HG03108 (cell line): ENCODE results near the gene NUMBL.
"Not testable (repeated sequence)": the region's sequence is repeated elsewhere in the genome, so short reads cannot be mapped to it uniquely, and the experiment has no call there.

Experiments
- ATAC-seq: cut with Tn5 transposase; IDR thresholded peaks from one replicate; pipeline ENCODE4 v1.9.1; 2021; ENCODE audit warnings: moderate library complexity; ENCODE audit not compliant: unreplicated experiment

Gene NUMBL

GRCh38 chr19:40633207-40633606 is 57.2 kb downstream of the NUMBL start:
- no peak for ATAC-seq

GRCh38 chr19:40632311-40633036 is 58.0 kb downstream of the NUMBL start:
- no peak for ATAC-seq

- ATAC-seq: no peak
Observed at GRCh38 chr19:40630571-40631160, 59.8 kb downstream of the NUMBL start.

GRCh38 chr19:40629346-40629745 is 61.1 kb downstream of the NUMBL start:
- no peak for ATAC-seq

- ATAC-seq: no peak
Observed at GRCh38 chr19:40627486-40628279, 62.8 kb downstream of the NUMBL start.

GRCh38 chr19:40626918-40627317 is 63.5 kb downstream of the NUMBL start:
- no peak for ATAC-seq

- no peak for ATAC-seq
Observed at GRCh38 chr19:40625406-40626120, 64.9 kb downstream of the NUMBL start.

GRCh38 chr19:40624369-40625153 is 65.9 kb downstream of the NUMBL start:
- ATAC-seq: not testable (repeated sequence)

- no peak for ATAC-seq
Observed at GRCh38 chr19:40623403-40624251, 66.8 kb downstream of the NUMBL start.

GRCh38 chr19:40622773-40623075 is 67.7 kb downstream of the NUMBL start:
- ATAC-seq: no peak

- no peak for ATAC-seq
Observed at GRCh38 chr19:40621966-40622772, 68.3 kb downstream of the NUMBL start.

GRCh38 chr19:40621283-40621682 is 69.2 kb downstream of the NUMBL start:
- ATAC-seq: no peak

GRCh38 chr19:40620161-40620485 is 70.3 kb downstream of the NUMBL start:
- ATAC-seq: no peak

- ATAC-seq: no peak
Observed at GRCh38 chr19:40619333-40620160, 70.9 kb downstream of the NUMBL start.

GRCh38 chr19:40617961-40618360 is 72.5 kb downstream of the NUMBL start:
- no peak for ATAC-seq

- no peak for ATAC-seq
Observed at GRCh38 chr19:40616941-40617340, 73.5 kb downstream of the NUMBL start.

GRCh38 chr19:40616178-40616577 is 74.3 kb downstream of the NUMBL start:
- ATAC-seq: no peak
